HG02798 (cell line): ENCODE results near the gene PLOD2.

Experiments
- ATAC-seq: cut with Tn5 transposase; IDR thresholded peaks from one replicate; pipeline ENCODE4 v1.9.1; 2021; ENCODE audit warnings: mild to moderate bottlenecking; ENCODE audit not compliant: unreplicated experiment, poor library complexity

PLOD2 gene

DNA sequence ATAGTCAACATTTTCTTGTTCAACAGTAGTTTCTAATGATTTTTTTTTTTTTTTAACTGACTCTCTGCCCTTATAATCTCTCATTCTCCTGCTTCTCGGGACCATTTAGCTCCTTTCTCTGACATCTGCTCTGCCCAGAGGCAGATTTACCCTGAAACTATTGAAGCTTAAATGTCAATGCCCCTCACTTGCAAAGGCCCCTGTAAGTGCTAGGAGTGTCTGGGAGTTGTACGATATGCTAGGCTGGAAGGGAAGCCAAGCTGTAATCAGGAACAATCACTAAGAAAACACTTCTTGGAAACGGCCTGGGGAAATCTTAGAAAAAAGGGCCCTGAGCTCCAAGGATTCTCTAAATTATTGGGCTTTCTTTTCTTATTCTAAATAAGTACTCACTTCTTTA, 5.8 kb upstream of the PLOD2 start:
- ATAC-seq = no peak

DNA sequence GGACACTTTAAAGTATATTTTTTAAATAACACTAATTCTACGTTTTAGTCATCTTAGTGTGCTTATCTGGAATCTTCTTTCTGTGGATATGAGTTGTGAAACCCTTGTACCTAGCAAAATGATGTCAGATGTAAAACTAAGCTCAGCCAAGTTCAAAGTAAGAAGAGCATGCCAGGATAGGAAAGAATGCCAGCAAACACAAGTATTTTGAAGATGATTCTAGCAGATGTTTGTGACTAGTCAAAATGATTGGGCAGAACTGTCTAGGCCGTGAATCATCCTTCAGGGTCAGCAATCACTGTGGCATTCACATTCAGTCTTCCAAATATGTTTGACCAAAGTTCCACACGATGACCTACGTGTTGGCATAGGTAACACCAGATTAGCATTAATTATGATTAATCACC, 5.4 kb upstream of the PLOD2 start:
- ATAC-seq = no peak

DNA sequence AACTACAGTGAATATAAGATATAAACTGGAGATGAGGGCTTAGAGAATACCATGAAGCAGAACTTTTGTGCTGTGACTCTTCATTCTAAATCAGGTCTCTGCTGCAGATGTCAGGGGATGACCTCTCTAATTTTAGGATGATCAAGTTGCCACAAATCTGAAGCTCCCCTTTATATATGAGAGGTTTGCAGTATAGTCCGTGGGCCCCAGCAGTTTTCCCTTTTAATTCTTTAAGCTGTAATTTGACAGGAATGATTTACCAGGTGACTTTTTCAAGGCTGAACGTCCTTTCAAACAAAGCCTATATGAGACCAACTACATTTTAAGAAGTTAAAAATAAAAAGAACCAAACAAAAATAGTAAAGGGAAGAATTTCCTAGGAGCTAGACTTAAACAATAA, 4.9 kb upstream of the PLOD2 start:
- ATAC-seq = no peak

DNA sequence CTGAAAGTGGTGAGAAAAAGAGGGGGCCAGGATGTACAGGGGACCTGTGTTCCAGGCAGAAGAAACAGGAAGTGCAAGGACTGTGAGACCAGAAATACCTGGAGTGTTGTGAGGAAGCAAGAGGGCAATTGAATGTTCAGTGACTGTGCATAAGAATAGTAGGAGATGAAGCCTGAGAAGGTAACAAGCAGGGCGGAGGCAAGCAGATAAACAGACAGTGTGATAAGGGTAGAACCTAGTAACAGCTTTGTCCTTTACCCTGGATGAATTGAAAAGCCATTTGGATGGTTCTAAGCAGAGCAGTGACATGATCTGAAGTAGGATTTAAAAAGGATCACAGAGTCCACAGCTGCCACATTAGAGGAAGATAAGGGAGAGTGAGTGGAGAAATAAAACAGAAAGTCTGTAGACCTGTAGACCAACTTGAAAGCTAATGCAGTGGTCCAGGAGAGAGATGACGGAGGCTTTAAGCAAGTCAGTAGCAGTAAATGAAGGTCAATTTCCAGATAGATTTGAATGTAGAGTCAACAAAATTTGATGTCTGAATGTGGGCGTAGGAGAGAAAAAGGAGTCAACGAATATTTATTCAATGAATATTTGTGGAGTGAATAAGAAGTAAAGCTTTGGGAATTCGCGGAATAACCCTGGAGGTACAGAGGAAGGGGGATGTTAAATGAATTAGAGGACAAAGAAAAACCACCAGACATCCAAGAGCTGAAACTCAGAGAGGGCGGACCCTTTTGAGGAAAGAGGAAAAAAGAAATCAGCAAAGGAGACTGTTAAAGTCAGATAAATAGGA, 4.2 kb upstream of the PLOD2 start:
- no peak for ATAC-seq

DNA sequence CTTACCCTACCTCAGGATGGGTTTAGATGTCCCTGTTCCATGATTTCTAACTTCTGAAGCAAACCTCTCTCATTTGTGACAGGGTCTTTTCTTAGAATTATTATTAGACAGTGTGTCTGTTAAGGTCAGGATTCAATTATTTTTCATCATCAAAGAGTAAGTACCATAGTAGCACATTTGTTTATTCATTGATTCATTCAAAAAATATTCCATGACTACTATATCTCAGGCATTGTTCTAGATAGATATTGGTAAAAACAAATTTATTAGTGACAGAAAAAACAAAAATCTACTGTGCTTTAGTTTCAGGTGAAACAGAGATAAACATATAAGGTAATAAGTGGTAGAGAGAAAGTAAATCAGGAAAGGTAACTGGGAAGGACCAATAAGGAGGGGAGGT, 3.5 kb upstream of the PLOD2 start:
- ATAC-seq = no peak

DNA sequence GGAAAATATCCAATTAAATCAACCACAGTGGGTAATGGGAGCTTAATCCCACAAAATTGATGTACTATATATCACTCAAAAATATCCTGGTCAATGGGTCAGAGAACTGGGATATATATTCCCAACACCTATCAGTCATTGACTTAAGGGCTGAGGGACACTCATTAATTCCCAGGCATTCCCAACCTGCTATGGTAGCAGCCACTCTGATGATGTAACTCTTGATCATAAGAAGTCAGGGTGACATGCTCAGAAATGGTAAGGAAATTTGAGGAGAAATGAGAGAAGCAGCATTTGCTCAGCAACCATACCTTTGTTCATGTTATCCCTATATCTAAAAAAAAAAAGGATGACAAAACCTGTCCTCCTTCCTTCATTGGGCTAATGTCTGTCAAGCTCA, 3.1 kb upstream of the PLOD2 start:
- ATAC-seq = no peak

DNA sequence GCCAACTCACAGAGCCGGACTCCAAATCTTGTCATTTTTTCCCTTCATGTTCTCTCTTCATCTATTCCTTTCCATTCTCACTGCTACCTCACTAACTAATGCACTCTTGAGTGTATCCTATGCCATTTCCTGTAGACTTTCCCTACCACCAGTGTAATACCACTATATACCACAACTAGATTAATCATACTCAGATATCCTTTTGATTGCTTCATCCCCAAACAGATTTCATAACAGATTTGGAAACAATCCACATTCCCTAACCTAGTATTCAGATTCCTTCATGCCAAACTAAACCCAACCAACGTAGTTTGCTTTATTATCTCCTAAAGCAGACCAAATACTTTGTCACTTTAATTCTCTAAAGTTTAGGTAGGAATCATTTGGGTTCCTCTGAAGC, 2.6 kb upstream of the PLOD2 start:
- ATAC-seq = no peak

DNA sequence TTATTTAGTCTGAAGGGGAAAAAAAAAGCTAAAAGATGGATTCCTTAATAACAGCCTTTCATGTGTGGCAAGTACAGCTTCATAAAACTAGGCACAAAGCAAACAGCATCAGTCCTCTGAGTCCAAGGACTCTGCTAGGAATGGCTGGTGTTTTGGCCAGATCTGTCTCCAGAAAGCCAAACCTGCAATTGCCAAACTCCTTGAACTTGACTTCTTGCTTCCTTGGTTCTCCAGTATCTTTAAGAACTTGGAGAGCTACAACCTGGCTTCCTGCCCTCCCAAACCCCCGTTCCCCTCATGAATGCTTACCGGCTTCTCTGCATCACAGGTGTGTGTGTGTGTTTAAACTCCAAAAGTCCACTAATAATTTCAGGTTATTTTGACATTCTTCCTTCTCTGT, 1.6 kb upstream of the PLOD2 start:
- ATAC-seq = no peak

DNA sequence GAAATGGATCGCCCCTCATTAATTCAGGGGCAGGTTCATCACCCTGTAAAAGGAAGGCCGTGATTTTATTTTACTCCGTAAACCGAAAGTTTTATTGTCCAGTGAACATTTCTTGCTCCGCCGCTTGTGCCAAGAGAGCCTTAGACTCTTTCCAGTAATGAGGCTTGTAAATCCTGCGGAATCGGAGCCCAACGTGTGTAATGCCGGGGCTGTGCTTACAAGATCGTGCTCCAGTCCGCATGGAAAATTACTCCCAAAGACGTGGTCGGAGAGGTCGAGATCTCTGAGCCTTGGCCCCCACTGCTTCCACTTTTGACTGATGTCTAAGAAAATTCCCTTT, 649 bp upstream of the PLOD2 start:
- no peak for ATAC-seq

DNA sequence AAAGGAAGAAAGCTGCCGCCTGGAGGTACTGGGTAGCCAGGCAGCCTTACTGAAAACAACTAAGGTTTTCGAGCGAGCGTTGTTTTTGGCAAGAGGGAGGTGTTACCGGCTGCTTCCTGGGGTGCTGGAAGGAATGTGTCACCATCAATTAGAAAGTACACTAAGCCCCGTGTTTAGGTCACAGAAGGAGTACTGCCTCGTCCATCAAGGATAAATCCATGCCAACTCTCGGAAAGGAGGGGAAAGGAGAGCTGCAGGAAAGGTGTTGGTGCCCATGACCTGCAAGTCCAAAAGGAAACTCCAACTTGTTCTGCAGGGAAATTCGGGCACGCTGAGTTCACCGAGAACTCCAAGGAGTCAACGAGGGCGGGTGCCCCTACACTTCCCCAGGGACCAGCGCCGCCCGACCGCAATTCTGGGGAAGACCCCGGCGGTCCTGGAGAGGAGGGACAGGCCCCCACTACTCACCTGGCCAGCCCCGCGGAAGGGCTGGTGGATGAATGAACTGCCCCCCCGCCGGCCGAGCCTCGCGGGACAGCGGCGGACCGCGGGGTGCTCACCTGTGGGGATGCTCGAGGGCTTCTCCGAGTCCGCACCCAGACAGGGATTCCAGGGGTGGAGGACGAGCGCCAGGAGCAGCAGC, 542 bp downstream of the PLOD2 start:
- peak; percentile 32 for ATAC-seq

DNA sequence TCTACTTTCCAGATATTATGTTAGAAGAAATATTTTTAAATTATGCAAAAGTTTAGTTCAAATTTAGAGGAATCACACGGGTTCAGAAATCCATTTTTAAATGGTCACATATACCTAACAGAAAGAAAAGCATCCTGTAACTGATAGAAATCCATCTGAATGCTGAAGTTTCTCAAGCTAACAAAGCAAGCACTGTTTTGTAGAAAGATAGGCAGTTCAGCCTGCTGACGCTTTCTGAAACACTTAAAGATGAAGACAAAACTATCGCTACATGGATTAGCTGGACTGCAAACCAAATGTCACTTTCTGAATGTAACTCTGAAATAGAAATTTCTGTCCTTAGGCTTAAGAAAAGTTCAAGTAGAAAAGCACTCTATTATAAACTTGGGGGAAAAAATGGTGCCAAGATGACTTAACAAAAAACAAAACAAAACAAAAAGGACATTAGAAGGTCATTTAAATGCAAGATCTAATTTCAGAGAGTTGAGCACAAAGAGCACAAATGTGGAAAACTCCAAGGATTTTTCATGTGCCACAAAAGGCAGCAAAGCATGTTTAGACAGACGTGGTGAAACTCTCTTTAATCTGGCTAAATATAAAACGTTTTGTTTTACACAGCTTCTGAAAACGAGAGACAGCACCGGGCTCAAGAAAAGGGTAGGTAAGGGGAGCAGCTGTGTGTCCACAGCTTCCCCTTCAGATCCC, 1.2 kb downstream of the PLOD2 start:
- no peak for ATAC-seq

DNA sequence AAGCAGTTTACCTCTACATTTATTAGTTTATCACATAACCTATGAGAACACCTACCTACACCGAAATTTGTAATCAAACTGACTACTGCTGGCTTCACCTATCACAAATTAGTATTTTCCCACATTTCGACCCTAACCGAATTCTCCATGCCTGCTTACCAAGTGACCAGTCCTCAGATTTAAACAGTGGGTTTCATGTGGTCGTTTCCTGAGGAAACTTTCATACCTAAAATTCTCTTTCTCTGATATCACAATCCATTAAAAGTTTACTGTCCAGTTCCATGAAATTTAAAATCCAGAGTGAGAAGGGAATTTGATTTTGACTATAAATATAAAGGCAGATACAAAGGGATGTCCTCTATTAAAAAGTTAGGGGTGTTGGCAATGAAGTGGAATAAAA, 1.9 kb downstream of the PLOD2 start:
- ATAC-seq = no peak

DNA sequence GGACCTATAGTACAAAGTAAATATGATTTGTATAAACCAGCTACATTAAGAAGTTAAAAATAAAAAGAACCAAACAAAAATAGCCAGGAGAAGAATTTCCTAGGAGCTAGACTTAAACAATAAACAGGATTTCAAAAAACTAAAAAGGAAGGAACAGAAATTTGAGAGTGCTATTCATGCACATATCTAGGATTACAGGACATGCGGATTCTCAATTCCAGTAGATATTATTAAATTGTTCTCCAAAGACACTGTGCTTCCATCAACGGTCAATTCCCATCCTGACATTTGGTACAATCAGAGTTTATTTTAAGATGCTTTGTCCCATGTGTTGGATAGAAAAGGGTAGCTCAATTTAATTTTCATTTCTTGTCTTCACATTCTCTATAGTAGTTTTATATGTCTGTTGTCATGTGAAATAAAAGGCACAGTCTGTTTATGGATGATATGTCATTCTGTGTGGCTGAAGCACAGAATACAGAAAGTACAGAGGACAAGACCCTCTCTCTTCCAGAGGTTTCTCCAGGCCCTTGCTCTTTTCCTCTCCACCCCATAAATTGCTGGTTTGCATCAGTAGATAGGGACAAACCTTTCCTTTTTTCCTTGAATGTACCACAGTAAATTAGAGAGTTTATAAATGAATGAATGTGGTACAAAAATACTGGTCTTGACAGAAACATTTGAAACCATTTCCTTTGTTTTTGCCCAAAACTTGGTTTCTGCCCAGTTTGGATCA, 3.5 kb downstream of the PLOD2 start:
- ATAC-seq = no peak

DNA sequence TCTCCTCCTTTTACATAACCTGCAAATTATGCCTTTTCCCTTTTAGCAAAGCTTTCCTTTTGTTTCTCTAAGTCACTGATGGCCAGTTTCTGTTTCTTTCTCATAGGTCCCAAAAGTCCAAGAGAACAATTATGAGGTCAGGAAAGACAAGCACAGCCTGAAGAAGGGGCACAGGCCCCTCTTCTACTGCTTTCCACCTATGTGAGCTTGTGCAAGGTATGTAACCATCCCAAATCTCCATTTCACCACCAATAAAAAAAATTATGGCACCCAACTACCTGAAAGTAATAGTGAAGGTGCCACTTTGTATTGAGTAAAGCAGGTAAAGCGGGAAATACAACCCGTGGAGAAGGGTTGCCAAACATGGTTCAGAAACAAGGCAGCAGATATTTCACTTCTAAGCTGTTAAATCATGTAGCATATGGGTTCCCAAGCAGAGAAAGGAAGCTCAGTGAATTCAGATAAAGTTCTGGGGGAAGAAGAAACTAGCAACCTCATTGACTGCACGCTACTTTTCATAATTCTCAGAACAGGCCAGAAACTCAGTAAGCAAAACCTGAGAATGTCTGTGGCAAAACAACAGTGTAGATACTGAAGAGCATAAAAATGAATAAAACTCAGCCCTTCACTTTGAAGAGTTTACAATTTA, 4.2 kb downstream of the PLOD2 start:
- no peak for ATAC-seq

DNA sequence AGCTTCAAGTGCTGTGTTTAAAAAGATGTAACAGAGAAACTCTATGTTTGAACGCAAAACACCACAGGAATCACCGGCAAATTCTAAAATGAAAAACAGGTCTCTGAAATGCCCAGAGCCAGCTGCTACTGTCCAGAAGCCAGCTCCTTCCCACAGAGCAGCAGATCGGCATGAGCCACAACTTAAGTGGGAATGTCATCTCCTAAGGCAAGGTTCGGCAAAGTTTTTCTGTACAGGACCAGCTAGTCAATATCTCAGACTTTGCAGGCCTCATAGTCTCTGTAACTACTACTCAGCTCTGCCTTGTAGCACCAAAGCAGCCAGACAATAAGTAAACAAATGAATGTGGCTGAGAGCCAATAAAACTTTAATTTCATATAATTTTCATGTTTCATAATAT, 4.9 kb downstream of the PLOD2 start:
- ATAC-seq = no peak

DNA sequence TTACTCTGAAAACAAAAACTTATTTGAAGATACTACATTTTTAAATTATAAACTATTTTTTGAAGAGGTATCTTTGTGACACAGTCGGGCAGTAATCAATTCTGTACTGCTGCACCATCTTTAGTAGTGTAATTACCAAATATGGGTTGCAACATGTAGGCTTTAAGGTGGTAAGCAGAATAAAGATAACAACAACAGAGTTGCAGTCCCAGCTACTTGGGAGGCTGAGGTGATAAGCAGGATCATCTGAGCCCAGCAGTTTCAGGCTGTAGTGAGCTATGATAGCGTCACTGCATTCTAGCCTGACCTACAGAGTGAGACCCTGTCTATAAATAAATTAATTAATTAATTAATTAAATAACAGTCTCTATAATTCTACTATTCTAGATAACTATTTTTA, 6.0 kb downstream of the PLOD2 start:
- ATAC-seq = no peak

DNA sequence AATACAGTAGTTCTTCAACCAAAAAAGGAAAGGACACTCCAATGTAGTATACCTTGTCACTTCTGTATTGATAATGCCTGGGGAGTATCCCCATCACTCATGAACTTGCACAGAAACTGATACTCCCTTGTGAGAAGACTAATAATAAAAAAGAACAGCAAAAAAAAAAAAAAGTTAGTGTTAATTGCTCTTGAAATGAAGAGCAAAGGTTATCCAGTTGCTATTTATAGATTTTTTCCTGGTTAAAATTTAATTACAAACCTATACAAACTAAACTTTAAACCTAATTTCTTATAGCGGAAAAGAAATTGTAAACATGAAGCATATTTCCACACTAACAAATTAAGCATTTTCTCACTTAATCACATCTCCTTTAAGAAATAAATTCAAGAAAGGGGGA, 6.7 kb downstream of the PLOD2 start:
- no peak for ATAC-seq

DNA sequence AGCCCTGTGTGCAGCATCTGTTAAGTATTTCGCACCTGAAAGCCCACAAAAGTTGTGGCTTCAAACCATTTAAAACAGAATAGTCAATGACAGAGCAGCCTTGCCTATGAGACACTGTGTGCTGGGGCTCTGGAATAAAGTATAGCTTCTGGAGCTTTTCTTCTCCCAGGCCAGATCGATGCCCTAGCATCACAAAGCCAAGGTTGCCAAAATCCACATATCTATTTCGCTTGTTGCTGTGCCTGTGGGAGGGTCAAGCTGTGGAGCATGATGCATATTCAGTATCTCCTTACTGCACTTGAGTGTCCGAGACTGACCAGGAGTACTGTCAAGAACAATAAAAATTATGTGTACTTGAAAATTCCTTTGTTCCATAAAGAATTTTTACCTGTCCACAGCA, 7.6 kb downstream of the PLOD2 start:
- no peak for ATAC-seq

DNA sequence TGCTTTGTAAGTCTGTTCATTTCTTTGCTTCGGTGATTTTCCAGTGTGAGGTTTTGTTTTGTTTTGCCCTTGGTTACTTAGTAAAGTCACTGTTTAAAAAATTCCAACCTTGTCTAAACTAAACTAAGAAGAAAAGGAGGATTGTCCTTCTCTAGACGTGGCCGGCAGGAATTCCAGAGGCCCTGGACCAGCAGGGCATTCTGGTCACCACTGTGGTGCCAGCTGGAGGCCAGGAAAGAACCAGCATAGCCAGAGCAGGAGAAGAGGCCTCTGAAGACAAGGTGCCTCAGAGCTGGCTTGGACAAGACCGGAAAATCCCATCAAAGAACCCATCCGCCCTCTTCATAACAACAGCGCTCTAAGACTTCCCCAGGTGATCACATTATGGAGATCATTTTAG, 8.2 kb downstream of the PLOD2 start:
- ATAC-seq = no peak

DNA sequence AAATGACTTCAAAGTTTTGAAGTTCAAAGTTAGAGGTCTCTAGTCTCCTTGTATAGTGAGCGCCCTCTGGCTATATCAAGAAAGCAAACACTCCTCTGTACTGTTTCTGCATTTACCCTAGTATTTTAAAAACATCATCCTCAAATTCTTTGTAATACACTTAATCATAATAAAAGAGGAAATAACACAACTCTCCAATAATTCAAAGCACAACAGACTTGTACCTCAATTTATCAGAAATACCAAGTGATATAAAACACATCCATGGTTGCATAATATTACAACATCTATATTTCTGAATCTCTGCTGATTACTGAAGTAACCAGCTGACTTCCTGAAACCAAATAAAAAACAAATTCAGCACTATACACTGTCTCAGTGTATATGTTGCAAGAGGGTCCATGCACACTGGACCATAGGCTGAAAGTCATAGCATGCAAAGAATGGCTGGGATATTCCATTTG, 12.5 kb downstream of the PLOD2 start:
- no peak for ATAC-seq
